ENCODE results near the gene PAH.

PAH gene

GRCh38 chr12:102917026-102917787 lies at the start of gene PAH:
Gene PAH, minus strand, starts transcription at chr12:102917244. Its CDS starts 114 bp downstream, at chr12:102917130.
- DNase-seq: peak; percentile 17 to 22
- H3K27ac Mint-ChIP-seq: peak within 1 kb of the TSS in 1 of 2 donors; percentile 54
- H3K4me3 Mint-ChIP-seq: peak within 1 kb of the TSS; percentile 21 to 62
- no peaks in the 10 kb centered on the region for H3K9me3 Mint-ChIP-seq
- H3K4me1 Mint-ChIP-seq: peaks cover 14% of the 10 kb centered on the region
- ATAC-seq: peak; percentile 76
- peaks cover 12% of the 10 kb centered on the region for H3K27me3 Mint-ChIP-seq

GRCh38 chr12:102966200-102966863 lies 49.3 kb upstream of the PAH start:
- Mint-ChIP-seq H3K9me3 (peaks cover 7 to 10% of the 10 kb centered on the region in 2 donors), H3K27ac (no peak overlapping the region), H3K27me3 (peaks cover 90% of the 10 kb centered on the region), H3K4me3 (no peak overlapping the region), H3K4me1 (peaks cover 31% of the 10 kb centered on the region)
- no peak for DNase-seq
- no peak for ATAC-seq

- Mint-ChIP-seq H3K4me3 (peak overlapping the region; percentile 77 to 84), H3K4me1 (peaks cover 31% of the 10 kb centered on the region), H3K9me3 (peaks cover 7 to 10% of the 10 kb centered on the region in 2 donors), H3K27me3 (peaks cover 90% of the 10 kb centered on the region), H3K27ac (no peak overlapping the region)
- peak; percentile 45 for ATAC-seq
- DNase-seq: no peak
Observed at GRCh38 chr12:102965281-102966155, 48.5 kb upstream of the PAH start.

- no peak overlapping the region for H3K27ac Mint-ChIP-seq
- H3K4me1 Mint-ChIP-seq: peaks cover 31% of the 10 kb centered on the region
- DNase-seq: peak in 1 of 2 donors; percentile 44
- peaks cover 94% of the 10 kb centered on the region for H3K27me3 Mint-ChIP-seq
- H3K9me3 Mint-ChIP-seq: peaks cover 7 to 10% of the 10 kb centered on the region in 2 donors
- H3K4me3 Mint-ChIP-seq: peak overlapping the region; percentile 77 to 84
- ATAC-seq: peak; percentile 73
Observed at GRCh38 chr12:102964872-102965271, 47.8 kb upstream of the PAH start.

GRCh38 chr12:102963796-102964195 lies 46.8 kb upstream of the PAH start:
- no peak overlapping the region for H3K4me3 Mint-ChIP-seq
- DNase-seq (no peak), ATAC-seq (no peak)
- H3K27ac Mint-ChIP-seq: no peak overlapping the region
- H3K4me1 Mint-ChIP-seq: peaks cover 31% of the 10 kb centered on the region
- peaks cover 99% of the 10 kb centered on the region for H3K27me3 Mint-ChIP-seq
- peaks cover 7 to 10% of the 10 kb centered on the region in 2 donors for H3K9me3 Mint-ChIP-seq

GRCh38 chr12:102962986-102963385 lies 45.9 kb upstream of the PAH start:
- Mint-ChIP-seq H3K4me3 (no peak overlapping the region), H3K4me1 (peaks cover 34% of the 10 kb centered on the region), H3K27ac (no peak overlapping the region), H3K9me3 (peaks cover 7 to 10% of the 10 kb centered on the region in 2 donors), H3K27me3 (peaks cover 99% of the 10 kb centered on the region)
- DNase-seq (no peak), ATAC-seq (no peak)

GRCh38 chr12:102962532-102962931 lies 45.5 kb upstream of the PAH start:
- peak overlapping the region; percentile 40 to 59 for H3K4me3 Mint-ChIP-seq
- no peak for ATAC-seq

GRCh38 chr12:102961466-102961855 lies 44.4 kb upstream of the PAH start:
- Mint-ChIP-seq H3K9me3 (peaks cover 7 to 10% of the 10 kb centered on the region in 2 donors), H3K4me1 (peaks cover 49% of the 10 kb centered on the region), H3K27ac (no peak overlapping the region), H3K27me3 (peaks cover 99% of the 10 kb centered on the region), H3K4me3 (peak overlapping the region; percentile 3 to 26)
- ATAC-seq (no peak), DNase-seq (no peak)

More at GRCh38 chr12:102962532-102962931, 45.5 kb upstream of the PAH start:
- H3K4me1 Mint-ChIP-seq: peaks cover 38% of the 10 kb centered on the region
- H3K9me3 Mint-ChIP-seq: peaks cover 7 to 10% of the 10 kb centered on the region in 2 donors
- peaks cover 99% of the 10 kb centered on the region for H3K27me3 Mint-ChIP-seq
- no peak overlapping the region for H3K27ac Mint-ChIP-seq
- DNase-seq: no peak

GRCh38 chr12:102960766-102961465 lies 43.9 kb upstream of the PAH start:
- Mint-ChIP-seq H3K27ac (no peak overlapping the region), H3K27me3 (peaks cover 99% of the 10 kb centered on the region), H3K9me3 (peaks cover 7 to 10% of the 10 kb centered on the region in 2 donors), H3K4me3 (no peak overlapping the region), H3K4me1 (peaks cover 48% of the 10 kb centered on the region)
- ATAC-seq (no peak), DNase-seq (no peak)

GRCh38 chr12:102959391-102959790 lies 42.3 kb upstream of the PAH start:
- Mint-ChIP-seq H3K27me3 (peaks cover 99% of the 10 kb centered on the region), H3K27ac (no peak overlapping the region)

GRCh38 chr12:102958830-102959176 lies 41.8 kb upstream of the PAH start:
- ATAC-seq (no peak), DNase-seq (no peak)
- H3K27me3 Mint-ChIP-seq: peaks cover 99% of the 10 kb centered on the region
- H3K9me3 Mint-ChIP-seq: peaks cover 3 to 6% of the 10 kb centered on the region in 2 donors
- H3K27ac Mint-ChIP-seq: no peak overlapping the region
- peak overlapping the region; percentile 65 to 74 for H3K4me3 Mint-ChIP-seq
- peaks cover 47% of the 10 kb centered on the region for H3K4me1 Mint-ChIP-seq

More at GRCh38 chr12:102959391-102959790, 42.3 kb upstream of the PAH start:
- no peak for DNase-seq
- Mint-ChIP-seq H3K4me1 (peaks cover 41% of the 10 kb centered on the region), H3K9me3 (peaks cover 7 to 10% of the 10 kb centered on the region in 2 donors), H3K4me3 (peak overlapping the region in 1 of 2 donors; percentile 65)
- no peak for ATAC-seq

- Mint-ChIP-seq H3K4me1 (peaks cover 53% of the 10 kb centered on the region), H3K27ac (no peak overlapping the region), H3K9me3 (peaks cover 0 to under 1% of the 10 kb centered on the region in 2 donors), H3K27me3 (peaks cover 99% of the 10 kb centered on the region), H3K4me3 (peak overlapping the region; percentile 74 to 82)
- ATAC-seq (peak; percentile 29), DNase-seq (peak in 1 of 2 donors; percentile 43)
Observed at GRCh38 chr12:102958073-102958829, 41.2 kb upstream of the PAH start.

GRCh38 chr12:102957339-102958050 lies 40.5 kb upstream of the PAH start, which contains the start of gene ASCL1:
Gene ASCL1, plus strand, starts transcription at chr12:102957674. Its CDS starts 571 bp downstream, at chr12:102958245.
- no peak for DNase-seq
- no peak for ATAC-seq
- H3K4me3 Mint-ChIP-seq: peak within 1 kb of the TSS; percentile 74 to 82
- no peak within 1 kb of the TSS for H3K27ac Mint-ChIP-seq
- peaks cover 53% of the 10 kb centered on the region for H3K4me1 Mint-ChIP-seq
- no peaks in the 10 kb centered on the region for H3K9me3 Mint-ChIP-seq
- peaks cover 99% of the 10 kb centered on the region for H3K27me3 Mint-ChIP-seq

Data from stimulated activated naive CD8-positive, alpha-beta T cell treated with anti-CD3 and anti-CD28 coated beads, Interleukin-15, amount 100 ng/mL, for 72 hours (primary cell).